ENCODE results near the gene YTHDC1. TPM values are rescaled to one million over a fixed set of nuclear protein-coding genes. Genes with fewer than 3 reads are reported as not detected.

The YTHDC1 gene
- total and polyA plus RNA-seq, 2 of the 13 experiments (the other 11 are each of a cell fraction or from before 2014, with no cell fraction given) = 37.3 to 56.8 TPM

GRCh38 chr4:68349649-68350360, at the start of gene YTHDC1 (continued):
- no peak for TF ChIP-seq PRMT3 (CRISPR knock-in tag; IDR thresholded peaks at IDR 0.05; ENCODE audit: borderline replicate concordance, low read depth)
- no peak for TF ChIP-seq NONO (IDR thresholded peaks at IDR 0.05)
- peak; percentile 88 for TF ChIP-seq NONO (CRISPR knock-in tag; conservative IDR thresholded peaks at IDR 0.05)
- TF ChIP-seq ZNF543 (CRISPR knock-in tag; IDR thresholded peaks at IDR 0.05) = peak; percentile 81
- peak; percentile 56; the same call in 1 of the 2 replicates for TF ChIP-seq POLR2AphosphoS2 (IDR thresholded peaks at IDR 0.05; ENCODE audit: low read depth, low read length)
- TF ChIP-seq ATM (IDR thresholded peaks at IDR 0.05; ENCODE audit: borderline replicate concordance) = no peak
- TF ChIP-seq ETS1 (CRISPR knock-in tag; IDR thresholded peaks at IDR 0.05) = no peak
- no peak; the same call in 1 of the 2 replicates for TF ChIP-seq IRX3 (CRISPR knock-in tag; IDR thresholded peaks at IDR 0.05; ENCODE audit: borderline replicate concordance, low read depth)
- no peak for TF ChIP-seq ZFP82 (CRISPR knock-in tag; IDR thresholded peaks at IDR 0.05; ENCODE audit: borderline replicate concordance)
- TF ChIP-seq ZNF101 (CRISPR knock-in tag; IDR thresholded peaks at IDR 0.05; ENCODE audit: borderline replicate concordance, low read depth) = no peak
- TF ChIP-seq ZNF350 (CRISPR knock-in tag; IDR thresholded peaks at IDR 0.05; ENCODE audit: borderline replicate concordance, low read depth) = peak; percentile 94; the same call in 1 of the 2 replicates
- 0 out of 2 replicates have a peak, but pooled peaks have one; percentile 46 for TF ChIP-seq ZBTB8A (CRISPR knock-in tag; IDR thresholded peaks at IDR 0.05; ENCODE audit: borderline replicate concordance, low read depth)
- peak; percentile 73 for TF ChIP-seq HNRNPK (IDR thresholded peaks at IDR 0.05; ENCODE audit: low read depth, low read length, poor library complexity, severe bottlenecking)
- 0 out of 2 replicates have a peak, but pooled peaks have one; percentile 58 for TF ChIP-seq ZNF225 (CRISPR knock-in tag; IDR thresholded peaks at IDR 0.05)
- TF ChIP-seq MATR3 (CRISPR knock-in tag; IDR thresholded peaks at IDR 0.05) = no peak
- TF ChIP-seq PREB (CRISPR knock-in tag; IDR thresholded peaks at IDR 0.05) = no peak
- TF ChIP-seq HNRNPL (IDR thresholded peaks at IDR 0.05; ENCODE audit: low read depth, low read length) = no peak
- no peak for TF ChIP-seq ZNF781 (CRISPR knock-in tag; IDR thresholded peaks at IDR 0.05; ENCODE audit: borderline replicate concordance, not compliant biosample characterization)
- peak; percentile 97 for TF ChIP-seq ZFX (CRISPR knock-in tag; IDR thresholded peaks at IDR 0.05; ENCODE audit: low read depth)
- TF ChIP-seq ZFP36L1 (CRISPR knock-in tag; IDR thresholded peaks at IDR 0.05) = 0 out of 2 replicates have a peak, but pooled peaks have one; percentile 34
- TF ChIP-seq ZNF234 (CRISPR knock-in tag; conservative IDR thresholded peaks at IDR 0.05) = no peak
- TF ChIP-seq ZNF205 (CRISPR knock-in tag; IDR thresholded peaks at IDR 0.05) = no peak; the same call in 1 of the 2 replicates
- TF ChIP-seq GTF3A (CRISPR knock-in tag; conservative IDR thresholded peaks at IDR 0.05) = peak; percentile 92; the same call in 1 of the 2 replicates
- TF ChIP-seq ZNF552 (CRISPR knock-in tag; IDR thresholded peaks at IDR 0.05; ENCODE audit: borderline replicate concordance) = no peak
- TF ChIP-seq ZNF263 (CRISPR knock-in tag; IDR thresholded peaks at IDR 0.05) = no peak
- peak; percentile 89 for TF ChIP-seq AGO2 (optimal IDR thresholded peaks at IDR 0.05; ENCODE audit: low read depth, low read length)
- no peak; the same call in none of the 2 replicates for TF ChIP-seq RXRA (CRISPR knock-in tag; IDR thresholded peaks at IDR 0.05)
- TF ChIP-seq ZNF562 (CRISPR knock-in tag; IDR thresholded peaks at IDR 0.05; ENCODE audit: borderline replicate concordance) = 0 out of 2 replicates have a peak, but pooled peaks have one; percentile 41
